HEK293 (cell line): Measurements from ENCODE around the gene SLC35G2.

Experiments used
- GLIS2 ChIP-seq: fragments of 450-650 bp; formaldehyde crosslinking; IDR thresholded peaks from 2 replicates; pipeline ENCODE4 v1.5.1; 2016; ENCODE audit warnings: missing biosample characterization, missing genetic modification characterization
- HOXA7 ChIP-seq: sonication (generic); formaldehyde crosslinking; IDR thresholded peaks from 2 replicates; pipeline ENCODE4 v1.8.1; 2022; ENCODE audit warnings: missing genetic modification reagents, borderline replicate concordance
- MEIS1 ChIP-seq: sonication (generic); formaldehyde crosslinking; IDR thresholded peaks from 2 replicates; pipeline ENCODE4 v1.8.1; 2022; ENCODE audit warnings: missing genetic modification reagents, mild to moderate bottlenecking, borderline replicate concordance
- SP2 ChIP-seq: fragments of 450-650 bp; formaldehyde crosslinking; IDR thresholded peaks from 2 replicates; pipeline ENCODE4 v1.5.1; 2016; ENCODE audit warnings: missing biosample characterization, missing genetic modification characterization
- WT1 ChIP-seq: fragments of 450-650 bp; formaldehyde crosslinking; IDR thresholded peaks from 2 replicates; pipeline ENCODE4 v1.5.1; 2016; ENCODE audit warnings: missing biosample characterization, missing genetic modification characterization
- YY1 ChIP-seq: fragments of 450-650 bp; formaldehyde crosslinking; IDR thresholded peaks from 2 replicates; pipeline ENCODE4 v1.5.1; 2018; ENCODE audit warnings: missing biosample characterization, missing genetic modification characterization
- ZBTB48 ChIP-seq: fragments of 450-650 bp; formaldehyde crosslinking; IDR thresholded peaks from 2 replicates; pipeline ENCODE4 v1.5.1; 2016; ENCODE audit warnings: missing biosample characterization, missing genetic modification characterization
- ZBTB8A ChIP-seq: fragments of 450-650 bp; formaldehyde crosslinking; IDR thresholded peaks from 2 replicates; pipeline ENCODE4 v1.5.1; 2016; ENCODE audit warnings: missing biosample characterization, missing genetic modification characterization
- ZFP3 ChIP-seq: fragments of 450-650 bp; formaldehyde crosslinking; IDR thresholded peaks from 2 replicates; pipeline ENCODE4 v1.5.1; 2016; ENCODE audit warnings: low read depth, missing biosample characterization, missing genetic modification characterization
- ZIC2 ChIP-seq: fragments of 450-650 bp; formaldehyde crosslinking; IDR thresholded peaks from 2 replicates; pipeline ENCODE4 v1.5.1; 2016; ENCODE audit warnings: missing biosample characterization, missing genetic modification characterization
- ZNF112 ChIP-seq: fragments of 450-650 bp; formaldehyde crosslinking; IDR thresholded peaks from 2 replicates; pipeline ENCODE4 v1.5.0; 2017; ENCODE audit warnings: missing biosample characterization, missing genetic modification characterization
- ZNF138 ChIP-seq: fragments of 450-650 bp; formaldehyde crosslinking; IDR thresholded peaks from 2 replicates; pipeline ENCODE4 v1.5.1; 2016; ENCODE audit warnings: missing biosample characterization, missing genetic modification characterization, borderline replicate concordance
- ZNF146 ChIP-seq: fragments of 450-650 bp; formaldehyde crosslinking; IDR thresholded peaks from 2 replicates; pipeline ENCODE4 v1.5.1; 2016; ENCODE audit warnings: missing biosample characterization, missing genetic modification characterization
- ZNF174 ChIP-seq: fragments of 450-650 bp; formaldehyde crosslinking; IDR thresholded peaks from 2 replicates; pipeline ENCODE4 v1.5.0; 2017; ENCODE audit warnings: missing biosample characterization, mild to moderate bottlenecking, missing genetic modification characterization
- ZNF184 ChIP-seq: fragments of 450-650 bp; IDR thresholded peaks from 2 replicates; pipeline ENCODE4 v1.5.1; 2018; ENCODE audit warnings: missing biosample characterization, mild to moderate bottlenecking, missing genetic modification characterization
- ZNF23 ChIP-seq: fragments of 450-650 bp; formaldehyde crosslinking; IDR thresholded peaks from 2 replicates; pipeline ENCODE4 v1.5.1; 2016; ENCODE audit warnings: missing biosample characterization, missing genetic modification characterization, borderline replicate concordance
- ZNF311 ChIP-seq: fragments of 450-650 bp; formaldehyde crosslinking; IDR thresholded peaks from 2 replicates; pipeline ENCODE4 v1.5.1; 2017; ENCODE audit warnings: missing biosample characterization, missing genetic modification characterization, borderline replicate concordance
- ZNF324 ChIP-seq: fragments of 450-650 bp; formaldehyde crosslinking; IDR thresholded peaks from 2 replicates; pipeline ENCODE4 v1.5.1; 2016; ENCODE audit warnings: missing biosample characterization, missing genetic modification characterization
- ZNF366 ChIP-seq: fragments of 450-650 bp; formaldehyde crosslinking; conservative IDR thresholded peaks from 2 replicates; pipeline ENCODE4 v1.5.1; 2016; ENCODE audit warnings: missing biosample characterization, missing genetic modification characterization
- ZNF416 ChIP-seq: fragments of 450-650 bp; formaldehyde crosslinking; IDR thresholded peaks from 2 replicates; pipeline ENCODE4 v1.5.1; 2016; ENCODE audit warnings: missing biosample characterization, missing genetic modification characterization
- ZNF473 ChIP-seq: fragments of 450-650 bp; formaldehyde crosslinking; IDR thresholded peaks from 2 replicates; pipeline ENCODE4 v1.5.1; 2017; ENCODE audit warnings: missing biosample characterization, missing genetic modification characterization
- ZNF501 ChIP-seq: fragments of 450-650 bp; formaldehyde crosslinking; IDR thresholded peaks from 2 replicates; pipeline ENCODE4 v1.5.1; 2016; ENCODE audit warnings: missing biosample characterization, missing genetic modification characterization
- ZNF529 ChIP-seq: fragments of 450-650 bp; formaldehyde crosslinking; IDR thresholded peaks from 2 replicates; pipeline ENCODE4 v1.5.1; 2017; ENCODE audit warnings: missing genetic modification characterization, missing biosample characterization; ENCODE audit not compliant: insufficient replicate concordance
- ZNF548 ChIP-seq: fragments of 450-650 bp; formaldehyde crosslinking; IDR thresholded peaks from 2 replicates; pipeline ENCODE4 v1.5.1; 2016; ENCODE audit warnings: missing biosample characterization, missing genetic modification characterization
- ZNF600 ChIP-seq: fragments of 450-650 bp; formaldehyde crosslinking; IDR thresholded peaks from 2 replicates; pipeline ENCODE4 v1.5.1; 2016; ENCODE audit warnings: missing biosample characterization, missing genetic modification characterization
- ZNF610 ChIP-seq: fragments of 450-650 bp; formaldehyde crosslinking; IDR thresholded peaks from 2 replicates; pipeline ENCODE4 v1.5.1; 2016; ENCODE audit warnings: missing biosample characterization, missing genetic modification characterization, borderline replicate concordance
- ZNF624 ChIP-seq: fragments of 450-650 bp; formaldehyde crosslinking; IDR thresholded peaks from 2 replicates; pipeline ENCODE4 v1.5.1; 2017; ENCODE audit warnings: missing biosample characterization, missing genetic modification characterization
- ZNF664 ChIP-seq: fragments of 450-650 bp; formaldehyde crosslinking; IDR thresholded peaks from 2 replicates; pipeline ENCODE4 v1.5.1; 2016; ENCODE audit warnings: missing biosample characterization, missing genetic modification characterization
- ZNF701 ChIP-seq: fragments of 450-650 bp; formaldehyde crosslinking; IDR thresholded peaks from 2 replicates; pipeline ENCODE4 v1.5.1; 2016; ENCODE audit warnings: missing biosample characterization, missing genetic modification characterization
- ZNF837 ChIP-seq: fragments of 450-650 bp; formaldehyde crosslinking; IDR thresholded peaks from 2 replicates; pipeline ENCODE4 v1.5.1; 2016; ENCODE audit warnings: missing biosample characterization, missing genetic modification characterization
- ZNF843 ChIP-seq: fragments of 450-650 bp; formaldehyde crosslinking; IDR thresholded peaks from 2 replicates; pipeline ENCODE4 v1.5.1; 2016; ENCODE audit warnings: missing biosample characterization, missing genetic modification characterization
- ZSCAN23 ChIP-seq: fragments of 450-650 bp; formaldehyde crosslinking; IDR thresholded peaks from 2 replicates; pipeline ENCODE4 v1.5.1; 2016; ENCODE audit warnings: missing biosample characterization, missing genetic modification characterization
- TF ChIP-seq, protein P1 (sequence below): fragments of 450-650 bp; formaldehyde crosslinking; IDR thresholded peaks from 2 replicates; pipeline ENCODE4 v1.5.1; 2016; ENCODE audit warnings: missing biosample characterization, missing genetic modification characterization
- TF ChIP-seq, protein P2 (sequence below): fragments of 450-650 bp; formaldehyde crosslinking; IDR thresholded peaks from 2 replicates; pipeline ENCODE4 v1.5.1; 2016; ENCODE audit warnings: missing biosample characterization, missing genetic modification characterization
- TF ChIP-seq, protein P3 (sequence below): fragments of 450-650 bp; formaldehyde crosslinking; IDR thresholded peaks from 2 replicates; pipeline ENCODE4 v1.5.1; 2016; ENCODE audit warnings: missing biosample characterization, missing genetic modification characterization, borderline replicate concordance
- TF ChIP-seq, protein P4 (sequence below): fragments of 450-650 bp; formaldehyde crosslinking; IDR thresholded peaks from 2 replicates; pipeline ENCODE4 v1.5.1; 2017; ENCODE audit warnings: missing biosample characterization, missing genetic modification characterization

Gene SLC35G2

DNA sequence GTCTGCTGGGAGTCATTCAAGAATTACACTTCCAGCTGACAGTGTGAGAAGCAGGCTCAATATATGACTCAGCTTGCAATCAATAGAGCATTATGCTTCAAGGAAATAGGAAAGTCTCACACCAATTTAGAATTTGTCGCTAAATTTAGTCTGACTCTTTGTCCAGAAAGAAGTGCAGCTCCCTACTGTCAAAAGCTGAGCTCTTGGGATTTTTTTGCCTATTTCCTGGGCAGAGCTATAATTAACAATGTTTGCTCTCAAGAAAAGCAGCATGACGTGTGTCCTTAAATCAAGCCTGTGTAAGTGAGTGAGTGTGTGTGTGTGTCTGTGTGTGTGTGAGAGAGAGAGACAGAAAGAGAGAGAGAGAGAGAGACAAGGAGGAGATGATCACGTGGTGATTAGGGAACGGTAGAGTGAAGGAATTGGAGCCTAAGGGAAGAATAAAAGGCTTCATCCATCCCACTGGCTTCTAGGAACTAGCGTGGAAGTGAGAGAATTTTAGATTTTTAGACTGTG is 16.4 kb upstream of the SLC35G2 start (continued):
- peak; percentile 75; the same call in 1 of the 2 replicates for TF ChIP-seq ZNF610 (tag by site-specific recombination)
- TF ChIP-seq, protein P1, sequence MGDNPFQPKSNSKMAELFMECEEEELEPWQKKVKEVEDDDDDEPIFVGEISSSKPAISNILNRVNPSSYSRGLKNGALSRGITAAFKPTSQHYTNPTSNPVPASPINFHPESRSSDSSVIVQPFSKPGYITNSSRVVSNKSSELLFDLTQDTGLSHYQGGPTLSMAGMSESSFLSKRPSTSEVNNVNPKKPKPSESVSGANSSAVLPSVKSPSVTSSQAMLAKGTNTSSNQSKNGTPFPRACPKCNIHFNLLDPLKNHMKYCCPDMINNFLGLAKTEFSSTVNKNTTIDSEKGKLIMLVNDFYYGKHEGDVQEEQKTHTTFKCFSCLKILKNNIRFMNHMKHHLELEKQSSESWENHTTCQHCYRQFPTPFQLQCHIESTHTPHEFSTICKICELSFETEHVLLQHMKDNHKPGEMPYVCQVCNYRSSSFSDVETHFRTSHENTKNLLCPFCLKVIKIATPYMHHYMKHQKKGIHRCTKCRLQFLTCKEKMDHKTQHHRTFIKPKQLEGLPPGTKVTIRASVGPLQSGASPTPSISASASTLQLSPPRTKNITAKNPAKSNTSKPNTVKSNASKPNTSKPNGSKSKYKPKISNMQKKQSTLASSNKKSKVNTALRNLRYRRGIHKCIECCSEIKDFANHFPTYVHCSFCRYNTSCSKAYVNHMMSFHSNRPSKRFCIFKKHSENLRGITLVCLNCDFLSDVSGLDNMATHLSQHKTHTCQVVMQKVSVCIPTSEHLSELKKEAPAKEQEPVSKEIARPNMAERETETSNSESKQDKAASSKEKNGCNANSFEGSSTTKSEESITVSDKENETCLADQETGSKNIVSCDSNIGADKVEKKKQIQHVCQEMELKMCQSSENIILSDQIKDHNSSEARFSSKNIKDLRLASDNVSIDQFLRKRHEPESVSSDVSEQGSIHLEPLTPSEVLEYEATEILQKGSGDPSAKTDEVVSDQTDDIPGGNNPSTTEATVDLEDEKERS (tag by site-specific recombination) = no peak
- TF ChIP-seq ZNF664 (tag by site-specific recombination) = peak; percentile 85
- peak; percentile 79 for TF ChIP-seq ZNF600 (tag by site-specific recombination)
- TF ChIP-seq HOXA7 = no peak
- no peak for TF ChIP-seq WT1 (tag by site-specific recombination)
- no peak for TF ChIP-seq ZNF529 (tag by site-specific recombination)
- no peak for TF ChIP-seq MEIS1 (CRISPR knock-in tag)
- no peak for TF ChIP-seq ZNF548 (tag by site-specific recombination)
- no peak for TF ChIP-seq ZNF174 (tag by site-specific recombination)
- peak; percentile 92; the same call in 1 of the 2 replicates for TF ChIP-seq ZNF624 (tag by site-specific recombination)
- TF ChIP-seq ZNF324 (tag by site-specific recombination) = peak; percentile 96
- peak; percentile 58; the same call in 1 of the 2 replicates for TF ChIP-seq ZNF23 (tag by site-specific recombination)
- TF ChIP-seq ZNF366 = peak; percentile 89
- peak; percentile 97 for TF ChIP-seq ZIC2 (tag by site-specific recombination)
- 0 out of 2 replicates have a peak, but pooled peaks have one; percentile 25 for TF ChIP-seq ZNF184 (tag by site-specific recombination)
- TF ChIP-seq, protein P2, sequence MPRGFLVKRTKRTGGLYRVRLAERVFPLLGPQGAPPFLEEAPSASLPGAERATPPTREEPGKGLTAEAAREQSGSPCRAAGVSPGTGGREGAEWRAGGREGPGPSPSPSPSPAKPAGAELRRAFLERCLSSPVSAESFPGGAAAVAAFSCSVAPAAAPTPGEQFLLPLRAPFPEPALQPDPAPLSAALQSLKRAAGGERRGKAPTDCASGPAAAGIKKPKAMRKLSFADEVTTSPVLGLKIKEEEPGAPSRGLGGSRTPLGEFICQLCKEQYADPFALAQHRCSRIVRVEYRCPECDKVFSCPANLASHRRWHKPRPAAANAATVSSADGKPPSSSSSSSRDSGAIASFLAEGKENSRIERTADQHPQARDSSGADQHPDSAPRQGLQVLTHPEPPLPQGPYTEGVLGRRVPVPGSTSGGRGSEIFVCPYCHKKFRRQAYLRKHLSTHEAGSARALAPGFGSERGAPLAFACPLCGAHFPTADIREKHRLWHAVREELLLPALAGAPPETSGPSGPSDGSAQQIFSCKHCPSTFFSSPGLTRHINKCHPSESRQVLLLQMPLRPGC = peak; percentile 91
- TF ChIP-seq, protein P3, sequence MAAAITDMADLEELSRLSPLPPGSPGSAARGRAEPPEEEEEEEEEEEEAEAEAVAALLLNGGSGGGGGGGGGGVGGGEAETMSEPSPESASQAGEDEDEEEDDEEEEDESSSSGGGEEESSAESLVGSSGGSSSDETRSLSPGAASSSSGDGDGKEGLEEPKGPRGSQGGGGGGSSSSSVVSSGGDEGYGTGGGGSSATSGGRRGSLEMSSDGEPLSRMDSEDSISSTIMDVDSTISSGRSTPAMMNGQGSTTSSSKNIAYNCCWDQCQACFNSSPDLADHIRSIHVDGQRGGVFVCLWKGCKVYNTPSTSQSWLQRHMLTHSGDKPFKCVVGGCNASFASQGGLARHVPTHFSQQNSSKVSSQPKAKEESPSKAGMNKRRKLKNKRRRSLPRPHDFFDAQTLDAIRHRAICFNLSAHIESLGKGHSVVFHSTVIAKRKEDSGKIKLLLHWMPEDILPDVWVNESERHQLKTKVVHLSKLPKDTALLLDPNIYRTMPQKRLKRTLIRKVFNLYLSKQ (tag by site-specific recombination) = 0 out of 2 replicates have a peak, but pooled peaks have one; percentile 15
- peak; percentile 86 for TF ChIP-seq ZNF112 (tag by site-specific recombination)
- peak; percentile 65 for TF ChIP-seq ZBTB8A (tag by site-specific recombination)
- TF ChIP-seq YY1 = no peak
- no peak for TF ChIP-seq ZNF146 (tag by site-specific recombination)
- TF ChIP-seq SP2 (tag by site-specific recombination) = no peak
- no peak for TF ChIP-seq GLIS2 (tag by site-specific recombination)
- peak; percentile 87 for TF ChIP-seq ZNF843
- TF ChIP-seq, protein P4, sequence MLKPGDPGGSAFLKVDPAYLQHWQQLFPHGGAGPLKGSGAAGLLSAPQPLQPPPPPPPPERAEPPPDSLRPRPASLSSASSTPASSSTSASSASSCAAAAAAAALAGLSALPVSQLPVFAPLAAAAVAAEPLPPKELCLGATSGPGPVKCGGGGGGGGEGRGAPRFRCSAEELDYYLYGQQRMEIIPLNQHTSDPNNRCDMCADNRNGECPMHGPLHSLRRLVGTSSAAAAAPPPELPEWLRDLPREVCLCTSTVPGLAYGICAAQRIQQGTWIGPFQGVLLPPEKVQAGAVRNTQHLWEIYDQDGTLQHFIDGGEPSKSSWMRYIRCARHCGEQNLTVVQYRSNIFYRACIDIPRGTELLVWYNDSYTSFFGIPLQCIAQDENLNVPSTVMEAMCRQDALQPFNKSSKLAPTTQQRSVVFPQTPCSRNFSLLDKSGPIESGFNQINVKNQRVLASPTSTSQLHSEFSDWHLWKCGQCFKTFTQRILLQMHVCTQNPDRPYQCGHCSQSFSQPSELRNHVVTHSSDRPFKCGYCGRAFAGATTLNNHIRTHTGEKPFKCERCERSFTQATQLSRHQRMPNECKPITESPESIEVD (tag by site-specific recombination) = peak; percentile 92
- TF ChIP-seq ZSCAN23 = no peak
- TF ChIP-seq ZNF311 = no peak
- no peak for TF ChIP-seq ZNF701
- TF ChIP-seq ZNF837 (tag by site-specific recombination) = no peak
- peak; percentile 98 for TF ChIP-seq ZNF473
- no peak for TF ChIP-seq ZNF501 (tag by site-specific recombination)
- peak; percentile 91 for TF ChIP-seq ZBTB48
- TF ChIP-seq ZNF416 (tag by site-specific recombination) = peak; percentile 80; the same call in 1 of the 2 replicates
- no peak for TF ChIP-seq ZNF138
- no peak for TF ChIP-seq ZFP3 (tag by site-specific recombination)
